ENCODE data around the gene SLC25A3.

DNA sequence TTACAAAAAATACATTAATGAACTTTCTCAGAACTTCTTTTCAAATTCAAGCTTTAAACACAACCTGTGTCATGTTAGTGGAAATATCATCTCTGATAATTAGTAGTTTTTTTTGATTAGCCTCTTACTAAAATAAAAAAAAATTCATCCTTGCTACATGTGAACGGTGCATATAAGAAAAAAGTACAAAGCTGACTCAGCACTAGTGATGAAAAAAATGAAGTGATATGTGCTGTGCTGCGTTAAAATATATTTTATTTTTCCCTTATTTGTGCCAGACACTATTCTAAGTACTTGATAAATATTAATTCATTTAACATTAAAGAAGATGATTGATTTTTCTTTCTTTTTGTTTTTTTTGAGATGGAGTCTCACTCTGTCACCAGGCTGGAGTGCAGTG, 43.6 kb downstream of the SLC25A3 start:
- TF ChIP-seq, protein P1, sequence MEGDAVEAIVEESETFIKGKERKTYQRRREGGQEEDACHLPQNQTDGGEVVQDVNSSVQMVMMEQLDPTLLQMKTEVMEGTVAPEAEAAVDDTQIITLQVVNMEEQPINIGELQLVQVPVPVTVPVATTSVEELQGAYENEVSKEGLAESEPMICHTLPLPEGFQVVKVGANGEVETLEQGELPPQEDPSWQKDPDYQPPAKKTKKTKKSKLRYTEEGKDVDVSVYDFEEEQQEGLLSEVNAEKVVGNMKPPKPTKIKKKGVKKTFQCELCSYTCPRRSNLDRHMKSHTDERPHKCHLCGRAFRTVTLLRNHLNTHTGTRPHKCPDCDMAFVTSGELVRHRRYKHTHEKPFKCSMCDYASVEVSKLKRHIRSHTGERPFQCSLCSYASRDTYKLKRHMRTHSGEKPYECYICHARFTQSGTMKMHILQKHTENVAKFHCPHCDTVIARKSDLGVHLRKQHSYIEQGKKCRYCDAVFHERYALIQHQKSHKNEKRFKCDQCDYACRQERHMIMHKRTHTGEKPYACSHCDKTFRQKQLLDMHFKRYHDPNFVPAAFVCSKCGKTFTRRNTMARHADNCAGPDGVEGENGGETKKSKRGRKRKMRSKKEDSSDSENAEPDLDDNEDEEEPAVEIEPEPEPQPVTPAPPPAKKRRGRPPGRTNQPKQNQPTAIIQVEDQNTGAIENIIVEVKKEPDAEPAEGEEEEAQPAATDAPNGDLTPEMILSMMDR (IDR thresholded peaks at IDR 0.05), result no peak
- TF ChIP-seq POLR2A (IDR thresholded peaks at IDR 0.05), result no peak

Data from adrenal gland (tissue), 5 donors.